Breast epithelium (tissue), 4 donors: ENCODE measurements around the gene KAT8. TPM values are rescaled to one million over a fixed set of nuclear protein-coding genes. Genes with fewer than 3 reads are reported as not detected.
"Not testable (repeated sequence)": the region's sequence is repeated elsewhere in the genome, so short reads cannot be mapped to it uniquely, and the experiment has no call there.

Source experiments
- DNase-seq, 2 donors: peaks; one replicate each; pipeline ENCODE4 v3.0.0-alpha.2; 2019; ENCODE audit warnings: low spot score in 2 of 2
- H3K27ac ChIP-seq, 2 donors: fragments of 200-600 bp; sonication (generic) in 1 of 2; one replicate each; pipeline ENCODE4 v1.5.1; 2016 to 2019; ENCODE audit warnings: mild to moderate bottlenecking in 1 of 2
- H3K27me3 ChIP-seq, 2 donors: fragments of 200-600 bp; sonication (generic) in 1 of 2; one replicate each; pipeline versions ENCODE4 v1.5.1 to v1.6.0; 2017 to 2019; ENCODE audit warnings: control low read depth in 1 of 2, mild to moderate bottlenecking in 1 of 2
- H3K36me3 ChIP-seq: fragments of 200-600 bp; one replicate; pipeline ENCODE4 v1.5.1; 2019
- H3K4me1 ChIP-seq, 2 donors: fragments of 200-600 bp; sonication (generic); one replicate each; pipeline ENCODE4 v1.5.1; 2016 to 2019; ENCODE audit warnings: control low read depth in 1 of 2
- H3K4me3 ChIP-seq, 3 donors: fragments of 200-600 bp; sonication (generic); 1 replicate in 2 of 3; 2 replicates in 1 of 3; pipeline ENCODE4 v1.5.1; 2016 to 2019; ENCODE audit warnings: mild to moderate bottlenecking in 3 of 3, moderate library complexity in 2 of 3
- H3K9me3 ChIP-seq, 2 donors: fragments of 200-600 bp; sonication (generic) in 1 of 2; one replicate each; pipeline ENCODE4 v1.5.1; 2016 to 2019; ENCODE audit warnings: control low read depth in 1 of 2
- CTCF ChIP-seq, 3 donors: fragments of 450-650 bp; IDR thresholded peaks; one replicate each; pipeline ENCODE4 v1.5.1; 2016 to 2017; ENCODE audit warnings: antibody characterized with exemption in 3 of 3, mild to moderate bottlenecking in 3 of 3, moderate library complexity in 3 of 3
- POLR2A ChIP-seq: fragments of 450-650 bp; IDR thresholded peaks from one replicate; pipeline ENCODE4 v1.6.1; 2016; ENCODE audit warnings: antibody characterized with exemption, mild to moderate bottlenecking, moderate library complexity
- POLR2AphosphoS5 ChIP-seq, 3 donors: sonication (generic); formaldehyde crosslinking; IDR thresholded peaks; one replicate each; pipeline ENCODE4 v1.6.1; 2017; ENCODE audit warnings: antibody characterized with exemption in 3 of 3
- intact Hi-C: fragments of 100-400 bp; cut with DNase I; formaldehyde crosslinking; loops from one replicate; pipeline ENCODE4 v1.15.1; 2023; ENCODE audit warnings: low total_unique reads
- total RNA-seq, 3 donors: library from RNA; depleted of rRNA; stranded (reverse); fragments of >200 nt; gene quantifications; one replicate each; pipeline ENCODE4 v1.1.0, GENCODE V29; 2016

The KAT8 gene
- total RNA-seq, 3 donors from 2014 or later, result 53.6 to 85.0 (median 67.8) TPM

- no peak for DNase-seq
- TF ChIP-seq CTCF (IDR thresholded peaks at IDR 0.05) (no peak), POLR2A (no peak), POLR2AphosphoS5 (IDR thresholded peaks at IDR 0.05) (no peak)
- H3K27ac ChIP-seq, result no peak overlapping the region
- H3K4me3 ChIP-seq, result peak overlapping the region in 1 of 3 donors; percentile 15
- no peaks in the 10 kb centered on the region for H3K9me3 ChIP-seq
- no peaks in the 10 kb centered on the region for H3K4me1 ChIP-seq
- no peaks in the 10 kb centered on the region for H3K27me3 ChIP-seq
- intact Hi-C loops, result no loop called here
- H3K36me3 ChIP-seq, result no peaks in the 10 kb centered on the region
Measured at GRCh38 chr16:31149332-31149731, 31.9 kb downstream of the KAT8 start.

DNA sequence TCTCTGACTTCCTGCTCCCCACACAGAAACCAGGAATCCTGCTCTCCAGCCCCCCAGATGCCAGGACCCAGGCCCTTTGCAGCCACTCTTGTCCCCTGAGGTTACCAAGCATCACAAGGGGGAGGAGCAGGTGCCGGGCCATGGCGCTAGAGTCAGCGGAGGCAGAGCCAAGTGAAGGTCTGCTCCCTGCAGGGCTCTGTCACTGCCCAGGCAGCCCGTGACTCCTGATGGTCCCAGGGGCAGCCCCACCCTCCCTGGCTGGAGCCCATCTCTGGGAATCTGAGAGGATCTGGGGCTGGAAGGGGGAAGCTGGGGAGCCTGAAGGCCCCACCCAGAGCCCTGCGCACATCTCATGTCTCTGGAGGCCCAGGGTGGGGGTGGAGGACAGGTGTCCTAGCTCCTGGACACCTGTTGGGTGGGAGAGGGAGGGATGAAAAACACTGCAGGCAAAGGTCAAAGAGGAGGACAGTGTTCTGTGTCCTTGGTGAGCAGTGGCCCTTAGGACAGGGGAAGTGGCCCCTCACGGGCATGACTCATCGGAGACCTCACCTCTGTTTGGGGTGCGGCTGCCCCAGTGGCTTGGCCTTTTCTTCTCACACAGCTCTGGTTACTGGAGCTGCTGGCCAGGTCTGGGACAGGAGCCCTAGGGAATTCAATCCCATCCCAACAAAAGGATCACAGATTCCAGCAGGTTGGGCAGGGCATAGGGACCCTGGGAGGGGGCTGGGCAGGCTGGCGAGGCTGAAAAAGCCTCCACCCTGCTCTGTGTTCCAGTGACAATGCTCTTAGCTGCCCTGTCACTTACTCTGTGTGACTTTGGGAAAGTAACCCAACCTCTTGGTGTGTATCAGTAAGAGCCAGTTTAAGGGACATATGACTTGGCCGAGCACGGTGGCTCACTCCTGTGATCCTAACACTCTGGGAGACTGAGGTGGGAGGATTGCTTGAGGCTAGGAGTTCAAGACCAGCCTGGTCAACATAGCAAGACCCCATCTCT, 32.7 kb downstream of the KAT8 start, which contains the start of gene PRSS36:
Gene PRSS36 (minus strand): TSS at position 173 of the 997 bp plus-strand sequence. CDS start 31 bp downstream, at position 142.
- no peak for DNase-seq
- intact Hi-C loops, result no loop called here

DNA sequence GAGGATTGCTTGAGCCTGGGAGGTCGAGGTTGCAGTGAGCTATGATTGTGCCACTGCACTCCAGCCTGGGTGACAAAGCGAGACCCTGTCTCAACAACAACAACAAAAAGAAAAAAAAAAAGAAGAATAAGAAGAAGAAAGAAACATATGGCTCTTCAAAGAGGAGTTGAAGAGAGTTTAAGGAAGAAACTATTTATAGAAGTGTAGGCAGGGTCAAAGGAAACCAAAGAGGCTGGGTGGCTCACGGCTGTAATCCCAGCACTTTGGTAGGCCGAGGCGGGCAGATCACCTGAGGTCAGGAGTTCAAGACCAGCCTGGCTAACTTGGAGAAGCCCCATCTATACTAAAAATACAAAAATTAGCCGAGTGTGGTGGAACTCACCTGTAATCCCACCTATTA, 33.5 kb downstream of the KAT8 start:
- H3K4me1 ChIP-seq, intact Hi-C loops, H3K36me3 ChIP-seq, DNase-seq, H3K27me3 ChIP-seq, H3K9me3 ChIP-seq, H3K27ac ChIP-seq, H3K4me3 ChIP-seq: not testable (repeated sequence)

More for the DNA sequence above, 32.7 kb downstream of the KAT8 start, which contains the start of gene PRSS36:
- H3K4me1 ChIP-seq, result no peaks in the 10 kb centered on the region
- H3K27me3 ChIP-seq, result no peaks in the 10 kb centered on the region
- no peaks in the 10 kb centered on the region for H3K36me3 ChIP-seq
- H3K4me3 ChIP-seq, result peak within 1 kb of the TSS in 1 of 3 donors; percentile 15
- no peak within 1 kb of the TSS for H3K27ac ChIP-seq
- no peaks in the 10 kb centered on the region for H3K9me3 ChIP-seq
- TF ChIP-seq CTCF (IDR thresholded peaks at IDR 0.05) (no peak), POLR2A (no peak), POLR2AphosphoS5 (IDR thresholded peaks at IDR 0.05) (no peak)

GRCh38 chr16:31157136-31157535, 39.7 kb downstream of the KAT8 start:
- H3K27ac ChIP-seq, result no peak overlapping the region
- DNase-seq, result no peak
- intact Hi-C loops, result no loop called here
- no peaks in the 10 kb centered on the region for H3K27me3 ChIP-seq
- H3K4me3 ChIP-seq, result no peak overlapping the region
- H3K9me3 ChIP-seq, result no peaks in the 10 kb centered on the region
- TF ChIP-seq CTCF (IDR thresholded peaks at IDR 0.05), result no peak
- H3K36me3 ChIP-seq, result no peaks in the 10 kb centered on the region
- no peaks in the 10 kb centered on the region for H3K4me1 ChIP-seq

- TF ChIP-seq CTCF (IDR thresholded peaks at IDR 0.05), result no peak
- TF ChIP-seq POLR2AphosphoS5 (IDR thresholded peaks at IDR 0.05), result no peak
- TF ChIP-seq POLR2A, result no peak
- Histone ChIP-seq H3K4me1 (no peaks in the 10 kb centered on the region), H3K27ac (no peak overlapping the region), H3K9me3 (no peaks in the 10 kb centered on the region), H3K36me3 (no peaks in the 10 kb centered on the region), H3K27me3 (no peaks in the 10 kb centered on the region), H3K4me3 (no peak overlapping the region)
- intact Hi-C loops, result no loop called here
- DNase-seq, result no peak
Measured at GRCh38 chr16:31167315-31167714, 49.9 kb downstream of the KAT8 start.
